Measurements from ENCODE around the gene SCN4A. TPM values are rescaled to one million over a fixed set of nuclear protein-coding genes. Genes with fewer than 3 reads are reported as not detected.
"Not testable (repeated sequence)": the region's sequence is repeated elsewhere in the genome, so short reads cannot be mapped to it uniquely, and the experiment has no call there.

Gene SCN4A
- total RNA-seq, 1 donor from 2014 or later, result 0.95 TPM

DNA sequence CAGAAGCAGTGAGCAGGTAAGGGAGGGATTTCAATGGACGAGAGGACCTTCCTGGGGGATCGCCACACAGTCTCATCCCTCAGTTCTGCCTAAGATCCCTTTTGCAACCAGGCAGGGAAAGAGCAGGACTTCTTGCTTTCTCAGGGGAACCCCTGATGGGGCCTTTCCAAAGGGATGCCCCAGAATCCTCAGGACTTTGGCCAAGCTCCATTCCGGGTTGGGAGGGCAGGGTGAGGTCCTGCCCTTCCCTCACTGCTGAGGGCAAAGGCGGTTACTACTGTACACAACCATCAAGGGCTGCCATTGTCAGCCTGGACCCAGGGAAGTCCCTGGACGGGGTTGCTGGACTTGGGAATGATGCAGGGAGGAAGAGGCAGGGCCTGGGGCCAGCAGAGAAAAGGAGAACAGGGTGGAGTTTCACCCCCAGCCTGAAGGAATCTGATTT is 35.1 kb upstream of the SCN4A start:
- H3K9me3 Mint-ChIP-seq (ENCODE audit: unreplicated experiment), result no peaks in the 10 kb centered on the region
- H3K4me3 Mint-ChIP-seq (ENCODE audit: unreplicated experiment), result no peak overlapping the region
- no peak overlapping the region for H3K27ac Mint-ChIP-seq (ENCODE audit: unreplicated experiment)
- DNase-seq (ENCODE audit: low spot score), result no peak
- H3K27me3 Mint-ChIP-seq (ENCODE audit: unreplicated experiment), result peaks cover 10% of the 10 kb centered on the region
- TF ChIP-seq, protein P1, sequence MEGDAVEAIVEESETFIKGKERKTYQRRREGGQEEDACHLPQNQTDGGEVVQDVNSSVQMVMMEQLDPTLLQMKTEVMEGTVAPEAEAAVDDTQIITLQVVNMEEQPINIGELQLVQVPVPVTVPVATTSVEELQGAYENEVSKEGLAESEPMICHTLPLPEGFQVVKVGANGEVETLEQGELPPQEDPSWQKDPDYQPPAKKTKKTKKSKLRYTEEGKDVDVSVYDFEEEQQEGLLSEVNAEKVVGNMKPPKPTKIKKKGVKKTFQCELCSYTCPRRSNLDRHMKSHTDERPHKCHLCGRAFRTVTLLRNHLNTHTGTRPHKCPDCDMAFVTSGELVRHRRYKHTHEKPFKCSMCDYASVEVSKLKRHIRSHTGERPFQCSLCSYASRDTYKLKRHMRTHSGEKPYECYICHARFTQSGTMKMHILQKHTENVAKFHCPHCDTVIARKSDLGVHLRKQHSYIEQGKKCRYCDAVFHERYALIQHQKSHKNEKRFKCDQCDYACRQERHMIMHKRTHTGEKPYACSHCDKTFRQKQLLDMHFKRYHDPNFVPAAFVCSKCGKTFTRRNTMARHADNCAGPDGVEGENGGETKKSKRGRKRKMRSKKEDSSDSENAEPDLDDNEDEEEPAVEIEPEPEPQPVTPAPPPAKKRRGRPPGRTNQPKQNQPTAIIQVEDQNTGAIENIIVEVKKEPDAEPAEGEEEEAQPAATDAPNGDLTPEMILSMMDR (IDR thresholded peaks at IDR 0.05; ENCODE audit: unreplicated experiment), result no peak
- H3K4me1 Mint-ChIP-seq (ENCODE audit: unreplicated experiment), result peaks cover 50% of the 10 kb centered on the region
- peaks cover 17% of the 10 kb centered on the region for H3K36me3 Mint-ChIP-seq (ENCODE audit: low read depth, unreplicated experiment)

DNA sequence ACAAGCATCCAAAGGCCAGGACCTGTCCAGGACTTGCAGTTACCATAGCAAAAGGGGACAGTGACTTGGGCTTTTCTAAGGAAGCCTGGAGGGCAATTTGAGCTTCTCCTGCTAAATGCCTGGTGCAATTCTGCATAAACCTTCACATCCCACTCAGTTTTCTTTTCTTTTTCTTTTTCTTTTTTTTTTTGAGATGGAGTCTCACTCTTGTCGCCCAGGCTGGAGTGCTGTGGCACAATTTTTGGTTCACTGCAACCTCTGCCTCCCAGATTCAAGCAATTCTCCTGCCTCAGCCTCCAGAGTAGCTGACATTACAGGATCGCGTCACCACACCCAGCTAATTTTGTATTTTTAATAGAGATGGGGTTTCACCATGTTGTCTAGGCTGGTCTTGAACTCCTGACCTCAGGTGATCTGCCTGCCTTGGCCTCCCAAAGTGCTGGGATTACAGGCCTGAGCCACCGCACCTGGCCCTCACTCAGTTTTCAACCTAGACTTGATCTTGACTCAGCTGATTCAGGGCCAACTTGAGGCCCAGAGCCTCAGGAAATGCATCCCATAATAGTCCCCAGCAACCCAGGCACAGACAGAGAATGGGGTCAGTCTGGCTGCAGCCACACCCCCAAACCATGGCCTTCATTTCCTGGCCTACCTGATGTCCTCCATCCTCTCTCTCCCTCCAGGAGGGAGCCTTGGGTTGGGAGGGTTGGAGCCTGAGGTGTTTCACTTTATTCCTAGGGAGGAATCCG is 34.5 kb upstream of the SCN4A start:
- not testable (repeated sequence) for H3K9me3 Mint-ChIP-seq (ENCODE audit: unreplicated experiment); DNase-seq (ENCODE audit: low spot score); H3K27me3 Mint-ChIP-seq (ENCODE audit: unreplicated experiment); H3K4me3 Mint-ChIP-seq (ENCODE audit: unreplicated experiment)
- H3K27ac Mint-ChIP-seq (ENCODE audit: unreplicated experiment), result peak overlapping the region; percentile 75
- H3K4me1 Mint-ChIP-seq (ENCODE audit: unreplicated experiment), result peaks cover 50% of the 10 kb centered on the region
- H3K36me3 Mint-ChIP-seq (ENCODE audit: low read depth, unreplicated experiment), result peaks cover 17% of the 10 kb centered on the region

DNA sequence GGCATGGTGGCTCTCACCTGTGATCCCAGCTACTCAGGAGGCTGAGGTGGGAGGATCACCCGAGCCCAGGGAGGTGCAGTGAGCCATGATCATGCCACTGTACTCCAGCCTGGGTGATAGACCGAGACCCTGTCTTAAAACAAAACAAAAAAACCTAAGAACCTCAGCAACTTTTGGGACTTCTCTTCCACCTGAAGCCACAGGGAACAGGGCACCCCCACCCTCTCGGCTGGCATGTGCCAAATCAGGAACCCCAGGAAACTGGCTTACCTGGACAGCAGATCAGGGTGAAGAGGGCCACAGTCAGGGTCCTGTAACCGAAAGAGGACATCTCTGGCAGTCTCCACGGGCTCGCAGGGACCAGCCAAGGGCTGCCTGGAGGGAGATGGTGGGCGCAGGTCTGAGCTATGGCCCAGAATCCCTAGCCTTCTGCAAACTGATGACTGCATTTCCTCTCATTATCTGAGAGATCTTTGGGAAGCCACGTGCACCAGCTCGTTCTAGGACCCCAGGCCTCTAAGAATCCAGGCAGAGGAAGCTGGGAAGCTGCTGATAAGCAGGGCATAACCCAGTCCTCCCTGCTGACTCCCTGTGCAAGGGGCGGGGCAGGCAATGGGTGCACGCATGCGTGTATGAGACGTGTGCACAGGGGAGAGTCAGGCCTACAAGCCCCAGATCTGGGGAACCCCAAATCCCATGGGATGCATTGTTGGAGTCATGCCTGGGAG is 33.8 kb upstream of the SCN4A start:
- TF ChIP-seq, protein P1 (IDR thresholded peaks at IDR 0.05; ENCODE audit: unreplicated experiment), result no peak
- peaks cover 17% of the 10 kb centered on the region for H3K36me3 Mint-ChIP-seq (ENCODE audit: low read depth, unreplicated experiment)
- peaks cover 10% of the 10 kb centered on the region for H3K27me3 Mint-ChIP-seq (ENCODE audit: unreplicated experiment)
- no peaks in the 10 kb centered on the region for H3K9me3 Mint-ChIP-seq (ENCODE audit: unreplicated experiment)
- DNase-seq (ENCODE audit: low spot score), result peak; percentile 62
- peak overlapping the region; percentile 25 for H3K4me3 Mint-ChIP-seq (ENCODE audit: unreplicated experiment)
- H3K27ac Mint-ChIP-seq (ENCODE audit: unreplicated experiment), result peak overlapping the region; percentile 75
- peaks cover 50% of the 10 kb centered on the region for H3K4me1 Mint-ChIP-seq (ENCODE audit: unreplicated experiment)

DNA sequence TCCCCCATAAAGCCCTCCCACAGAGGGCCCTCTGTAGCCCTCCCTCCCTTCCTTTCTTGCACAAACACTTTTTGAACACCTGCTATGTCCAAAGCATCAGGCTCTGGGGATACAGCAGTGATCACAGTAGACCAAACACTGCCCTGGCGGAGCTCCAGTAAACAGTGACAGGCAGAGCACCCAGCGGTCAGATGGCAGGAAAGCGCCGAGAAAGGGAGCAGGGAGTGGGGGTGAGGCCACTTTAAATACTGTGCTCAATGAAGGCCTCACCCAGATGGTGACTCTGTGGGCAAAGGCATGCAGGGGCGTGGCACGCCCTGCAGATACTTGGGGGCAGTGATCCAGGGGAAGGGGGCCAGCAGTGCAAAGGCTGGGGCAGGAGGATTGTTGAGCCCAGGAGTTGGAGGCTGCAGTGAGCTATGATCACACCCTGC is 33.0 kb upstream of the SCN4A start:
- H3K9me3 Mint-ChIP-seq (ENCODE audit: unreplicated experiment), result no peaks in the 10 kb centered on the region
- TF ChIP-seq, protein P1 (IDR thresholded peaks at IDR 0.05; ENCODE audit: unreplicated experiment), result no peak
- no peak for DNase-seq (ENCODE audit: low spot score)
- peaks cover 52% of the 10 kb centered on the region for H3K4me1 Mint-ChIP-seq (ENCODE audit: unreplicated experiment)
- H3K4me3 Mint-ChIP-seq (ENCODE audit: unreplicated experiment), result peak overlapping the region; percentile 88
- H3K27ac Mint-ChIP-seq (ENCODE audit: unreplicated experiment), result peak overlapping the region; percentile 84
- peaks cover 17% of the 10 kb centered on the region for H3K36me3 Mint-ChIP-seq (ENCODE audit: low read depth, unreplicated experiment)
- H3K27me3 Mint-ChIP-seq (ENCODE audit: unreplicated experiment), result peaks cover 10% of the 10 kb centered on the region

DNA sequence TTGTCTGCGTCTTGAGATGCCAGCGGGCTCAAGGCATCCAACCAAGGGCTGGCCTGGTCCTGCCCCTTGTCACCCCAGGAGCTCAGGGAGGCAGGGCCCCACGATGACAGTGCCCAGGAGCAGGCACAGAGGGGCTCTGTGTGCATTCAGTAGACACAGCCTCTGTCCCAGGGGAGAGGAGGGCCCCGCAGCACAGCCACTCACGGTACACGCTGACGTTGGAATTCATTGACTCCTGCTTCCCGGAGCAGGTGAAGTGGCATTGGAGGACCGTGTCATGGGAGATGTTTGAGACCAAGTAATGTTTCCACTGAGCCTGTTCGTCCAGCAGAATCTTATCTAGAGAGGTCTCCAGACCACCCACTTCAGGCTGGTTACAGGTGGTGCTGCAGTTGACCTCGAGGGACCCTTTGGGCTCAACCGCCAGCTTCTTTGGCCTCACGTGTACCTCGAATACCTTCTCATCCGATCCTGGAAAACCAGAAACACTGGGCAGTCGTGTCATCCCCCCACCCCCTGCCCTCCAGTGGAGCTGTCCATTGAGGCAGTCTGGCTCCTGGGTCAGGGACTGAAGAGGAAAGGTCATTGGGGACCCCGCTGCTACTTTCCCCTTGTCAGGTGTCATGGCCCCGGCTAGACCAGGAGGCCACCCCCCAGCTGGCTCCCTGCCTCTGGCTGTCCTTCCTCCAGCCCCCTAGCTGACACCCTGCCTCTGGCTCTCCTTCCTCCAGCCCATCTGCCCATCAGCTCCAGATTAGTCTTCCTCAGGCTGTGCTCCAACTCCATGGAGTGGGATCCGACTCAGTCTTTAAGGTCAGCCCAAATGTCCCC is 32.4 kb upstream of the SCN4A start:
- peaks cover 50% of the 10 kb centered on the region for H3K4me1 Mint-ChIP-seq (ENCODE audit: unreplicated experiment)
- H3K27me3 Mint-ChIP-seq (ENCODE audit: unreplicated experiment), result peaks cover 11% of the 10 kb centered on the region
- H3K27ac Mint-ChIP-seq (ENCODE audit: unreplicated experiment), result peak overlapping the region; percentile 84
- H3K36me3 Mint-ChIP-seq (ENCODE audit: low read depth, unreplicated experiment), result peaks cover 17% of the 10 kb centered on the region
- H3K9me3 Mint-ChIP-seq (ENCODE audit: unreplicated experiment), result no peaks in the 10 kb centered on the region
- DNase-seq (ENCODE audit: low spot score), result no peak
- H3K4me3 Mint-ChIP-seq (ENCODE audit: unreplicated experiment), result peak overlapping the region; percentile 88
- TF ChIP-seq, protein P1 (IDR thresholded peaks at IDR 0.05; ENCODE audit: unreplicated experiment), result no peak
